ENCODE measurements around the gene MYH11.

MYH11 gene

DNA sequence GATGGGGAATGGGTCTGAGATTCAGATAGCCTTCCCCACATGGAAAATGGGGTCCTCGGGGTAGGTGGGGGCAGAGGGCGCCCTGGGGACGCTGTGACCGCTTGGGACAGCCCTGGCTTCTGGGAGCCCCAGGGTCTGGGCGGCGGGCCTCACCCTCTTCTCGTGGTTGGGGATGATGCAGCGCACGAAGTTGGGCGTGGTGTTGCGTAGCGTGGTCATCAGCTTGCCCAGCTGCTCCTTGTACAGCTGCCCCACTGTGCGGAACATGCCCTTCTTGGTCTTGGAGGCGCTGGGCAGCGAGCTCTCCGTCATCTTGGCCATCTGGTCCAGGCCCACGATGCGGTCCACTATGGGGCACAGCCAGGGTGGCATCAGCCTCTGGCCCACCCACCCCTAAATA lies 106.8 kb downstream of the MYH11 start:
- H3K9me3 Mint-ChIP-seq, result no peaks in the 10 kb centered on the region
- H3K36me3 Mint-ChIP-seq (ENCODE audit: low read depth), result no peaks in the 10 kb centered on the region
- H3K27ac Mint-ChIP-seq, result no peak overlapping the region
- no peaks in the 10 kb centered on the region for H3K27me3 Mint-ChIP-seq (ENCODE audit: low read depth, poor library complexity)
- H3K4me1 Mint-ChIP-seq, result no peaks in the 10 kb centered on the region
- no peak for DNase-seq
- TF ChIP-seq, protein P1, sequence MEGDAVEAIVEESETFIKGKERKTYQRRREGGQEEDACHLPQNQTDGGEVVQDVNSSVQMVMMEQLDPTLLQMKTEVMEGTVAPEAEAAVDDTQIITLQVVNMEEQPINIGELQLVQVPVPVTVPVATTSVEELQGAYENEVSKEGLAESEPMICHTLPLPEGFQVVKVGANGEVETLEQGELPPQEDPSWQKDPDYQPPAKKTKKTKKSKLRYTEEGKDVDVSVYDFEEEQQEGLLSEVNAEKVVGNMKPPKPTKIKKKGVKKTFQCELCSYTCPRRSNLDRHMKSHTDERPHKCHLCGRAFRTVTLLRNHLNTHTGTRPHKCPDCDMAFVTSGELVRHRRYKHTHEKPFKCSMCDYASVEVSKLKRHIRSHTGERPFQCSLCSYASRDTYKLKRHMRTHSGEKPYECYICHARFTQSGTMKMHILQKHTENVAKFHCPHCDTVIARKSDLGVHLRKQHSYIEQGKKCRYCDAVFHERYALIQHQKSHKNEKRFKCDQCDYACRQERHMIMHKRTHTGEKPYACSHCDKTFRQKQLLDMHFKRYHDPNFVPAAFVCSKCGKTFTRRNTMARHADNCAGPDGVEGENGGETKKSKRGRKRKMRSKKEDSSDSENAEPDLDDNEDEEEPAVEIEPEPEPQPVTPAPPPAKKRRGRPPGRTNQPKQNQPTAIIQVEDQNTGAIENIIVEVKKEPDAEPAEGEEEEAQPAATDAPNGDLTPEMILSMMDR (IDR thresholded peaks at IDR 0.05), result no peak
- H3K4me3 Mint-ChIP-seq, result no peak overlapping the region

DNA sequence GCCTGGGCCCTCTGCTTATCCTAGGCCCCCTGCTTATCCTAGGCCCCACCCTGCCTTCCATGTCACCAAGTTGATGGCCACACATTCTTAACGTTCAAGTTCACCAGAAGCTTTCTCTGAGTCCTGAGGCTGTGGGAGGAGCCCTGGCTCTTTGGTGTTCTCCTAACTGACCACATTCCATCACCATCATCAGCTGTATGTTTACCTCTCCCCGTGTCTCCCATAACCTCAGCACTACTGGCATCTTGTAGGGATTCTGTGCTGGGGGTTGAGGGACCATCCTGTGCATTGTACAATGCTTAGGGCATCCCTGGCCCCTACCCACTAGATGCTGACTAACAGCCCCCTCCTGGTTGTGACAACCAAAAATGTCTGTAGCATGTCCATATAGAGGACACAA lies 107.5 kb downstream of the MYH11 start:
- H3K9me3 Mint-ChIP-seq, result no peaks in the 10 kb centered on the region
- DNase-seq, result no peak
- no peak overlapping the region for H3K4me3 Mint-ChIP-seq
- no peak overlapping the region for H3K27ac Mint-ChIP-seq
- TF ChIP-seq, protein P1 (IDR thresholded peaks at IDR 0.05), result no peak
- H3K36me3 Mint-ChIP-seq (ENCODE audit: low read depth), result no peaks in the 10 kb centered on the region
- H3K27me3 Mint-ChIP-seq (ENCODE audit: low read depth, poor library complexity), result no peaks in the 10 kb centered on the region
- H3K4me1 Mint-ChIP-seq, result no peaks in the 10 kb centered on the region

DNA sequence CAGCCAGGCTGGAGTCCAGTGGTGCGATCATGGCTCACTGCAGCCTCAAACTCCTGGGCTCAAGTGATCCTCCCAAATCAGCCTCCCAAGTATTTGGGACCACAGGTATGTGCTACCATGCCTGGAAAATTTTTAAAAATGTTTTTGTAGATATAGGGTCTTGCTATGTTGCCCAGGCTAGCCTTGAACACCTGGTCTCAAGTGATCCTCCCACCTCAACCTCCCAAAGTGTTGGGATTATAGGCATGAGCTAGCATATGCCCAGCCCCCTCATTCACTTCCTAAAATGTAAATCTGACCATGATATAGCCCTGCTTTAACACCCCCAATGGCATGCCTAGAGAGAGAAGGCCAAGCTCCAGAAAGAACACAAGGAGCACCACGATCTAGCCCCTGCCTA lies 108.2 kb downstream of the MYH11 start:
- no peaks in the 10 kb centered on the region for H3K27me3 Mint-ChIP-seq (ENCODE audit: low read depth, poor library complexity)
- no peak for DNase-seq
- peak overlapping the region; percentile 57 for H3K27ac Mint-ChIP-seq
- H3K4me1 Mint-ChIP-seq, result no peaks in the 10 kb centered on the region
- H3K4me3 Mint-ChIP-seq, result no peak overlapping the region
- TF ChIP-seq, protein P1 (IDR thresholded peaks at IDR 0.05), result no peak
- no peaks in the 10 kb centered on the region for H3K36me3 Mint-ChIP-seq (ENCODE audit: low read depth)
- no peaks in the 10 kb centered on the region for H3K9me3 Mint-ChIP-seq

DNA sequence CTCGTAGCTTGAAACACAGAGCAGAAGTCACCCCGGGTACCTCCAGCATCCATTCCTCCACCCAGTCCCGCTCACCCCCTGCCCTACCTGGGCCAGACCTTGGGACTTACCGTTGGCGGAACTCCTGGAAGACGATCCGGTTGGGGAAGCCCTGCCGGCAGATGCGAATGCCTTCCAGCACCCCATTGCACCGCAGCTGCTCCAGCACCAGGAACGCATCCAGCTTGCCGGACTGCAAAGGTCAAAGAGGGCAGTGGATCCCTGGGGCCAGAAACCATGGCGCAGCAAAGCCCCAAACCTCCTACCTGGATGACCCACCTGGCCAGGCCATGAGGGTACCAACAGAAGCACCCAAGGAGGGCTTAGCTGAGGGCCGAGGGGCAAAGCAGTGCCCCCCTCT lies 108.9 kb downstream of the MYH11 start:
- DNase-seq, result no peak
- no peak overlapping the region for H3K27ac Mint-ChIP-seq

DNA sequence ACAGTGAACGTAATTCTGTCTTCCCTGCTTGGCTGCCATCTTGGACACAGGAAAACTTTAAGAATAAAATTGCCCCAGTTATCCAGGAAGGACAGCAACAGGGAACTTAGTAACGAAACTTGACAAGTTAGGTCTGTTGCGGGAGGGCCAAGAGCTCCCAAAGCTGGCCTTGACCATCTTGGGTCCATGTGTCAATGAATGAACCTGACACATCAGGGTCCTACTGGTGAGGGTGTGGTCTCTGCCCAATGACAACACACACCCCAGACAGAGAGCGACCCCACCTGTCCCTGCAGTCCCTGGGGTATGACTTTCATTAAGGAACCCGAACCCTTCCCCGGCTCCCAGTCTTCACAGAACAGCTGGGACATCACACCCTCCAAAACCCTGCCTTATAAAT lies 110.5 kb downstream of the MYH11 start:
- Mint-ChIP-seq H3K9me3 (peaks cover 6% of the 10 kb centered on the region), H3K27me3 (ENCODE audit: low read depth, poor library complexity) (no peaks in the 10 kb centered on the region), H3K36me3 (ENCODE audit: low read depth) (no peaks in the 10 kb centered on the region), H3K4me1 (peaks cover 6% of the 10 kb centered on the region), H3K4me3 (no peak overlapping the region), H3K27ac (no peak overlapping the region)
- DNase-seq, result no peak
- TF ChIP-seq, protein P1 (IDR thresholded peaks at IDR 0.05), result no peak

More for the DNA sequence above, 108.9 kb downstream of the MYH11 start:
- Mint-ChIP-seq H3K9me3 (no peaks in the 10 kb centered on the region), H3K36me3 (ENCODE audit: low read depth) (no peaks in the 10 kb centered on the region), H3K27me3 (ENCODE audit: low read depth, poor library complexity) (no peaks in the 10 kb centered on the region), H3K4me3 (no peak overlapping the region), H3K4me1 (no peaks in the 10 kb centered on the region)
- TF ChIP-seq, protein P1 (IDR thresholded peaks at IDR 0.05), result no peak

DNA sequence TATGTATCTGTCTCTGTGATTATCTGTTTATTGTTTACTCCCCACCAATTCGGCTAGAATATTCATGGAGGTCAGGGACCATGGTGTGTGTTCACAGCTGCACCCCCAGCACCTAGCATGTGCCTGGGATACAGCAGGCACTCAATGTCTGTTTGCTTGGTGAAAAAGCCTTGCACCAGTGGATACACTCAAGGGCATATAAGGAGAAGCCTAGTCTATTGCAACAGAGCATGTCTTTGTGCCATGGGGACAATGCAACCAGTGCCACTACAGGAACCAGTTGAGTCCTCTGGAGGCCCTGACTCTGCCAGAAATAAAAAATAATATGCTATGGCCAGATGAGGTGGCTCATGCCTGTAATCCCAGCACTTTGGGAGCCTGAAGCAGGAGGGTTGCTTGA lies 113.2 kb downstream of the MYH11 start:
- no peak overlapping the region for H3K27ac Mint-ChIP-seq
- peaks cover 6% of the 10 kb centered on the region for H3K27me3 Mint-ChIP-seq (ENCODE audit: low read depth, poor library complexity)
- H3K9me3 Mint-ChIP-seq, result peaks cover 8% of the 10 kb centered on the region
- no peaks in the 10 kb centered on the region for H3K36me3 Mint-ChIP-seq (ENCODE audit: low read depth)
- TF ChIP-seq, protein P1 (IDR thresholded peaks at IDR 0.05), result no peak
- H3K4me3 Mint-ChIP-seq, result no peak overlapping the region
- H3K4me1 Mint-ChIP-seq, result peaks cover 13% of the 10 kb centered on the region
- no peak for DNase-seq

Data from nephron progenitor cell (in vitro differentiated cells).